SIG-M5 (cell line): Measurements from ENCODE around the gene PLA2G4B.
"Not testable (repeated sequence)": the region's sequence is repeated elsewhere in the genome, so short reads cannot be mapped to it uniquely, and the experiment has no call there.

Experiments used
- DNase-seq: peaks from one replicate; lab custom pipeline; 2025; lab: John Stamatoyannopoulos, UW

The PLA2G4B gene

DNA sequence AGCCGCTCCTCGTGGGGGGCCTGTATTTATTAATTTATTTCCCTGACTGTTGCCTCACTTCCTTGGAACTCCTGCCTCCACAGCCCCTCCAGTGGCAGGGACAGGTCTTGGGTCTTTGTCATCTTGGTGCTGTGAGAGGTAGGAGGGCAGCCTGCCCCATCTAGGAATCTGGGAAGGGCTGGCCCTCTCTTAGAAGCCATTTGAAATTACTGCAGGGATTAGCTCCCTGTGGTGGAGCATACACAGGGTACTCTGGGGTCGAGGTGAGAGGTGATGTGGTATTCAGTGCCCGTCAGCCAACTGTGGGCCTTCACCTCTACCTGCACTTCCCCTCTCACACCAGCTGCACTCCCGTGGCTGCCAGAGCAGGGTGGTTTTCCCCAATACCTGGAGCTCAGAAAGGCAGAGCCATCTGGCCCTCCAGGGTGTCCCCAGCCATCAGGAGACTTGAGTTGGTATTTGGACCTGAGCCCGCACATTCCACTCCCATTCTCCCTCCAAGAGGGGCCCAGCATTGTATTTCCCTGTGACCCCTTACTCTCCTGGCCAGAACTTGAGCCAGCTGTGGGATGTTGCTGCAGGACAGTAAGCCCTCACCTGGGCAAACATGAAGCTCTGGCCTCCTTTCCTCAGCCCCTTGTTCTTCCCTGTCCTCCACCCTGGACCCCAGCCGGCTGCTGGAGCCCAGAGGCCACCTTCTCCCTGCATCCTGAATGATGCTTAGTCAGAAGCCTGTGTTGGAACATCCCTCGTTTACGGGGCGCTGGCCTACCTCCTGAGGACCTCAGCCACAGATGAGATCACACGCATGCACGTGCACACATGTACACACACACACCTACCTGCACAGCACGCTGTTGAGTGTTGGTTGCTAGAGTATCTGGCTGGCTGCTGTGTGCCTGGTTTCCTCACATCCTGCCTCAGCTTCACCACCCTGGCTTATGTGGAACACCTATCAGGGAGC is 12.8 kb upstream of the PLA2G4B start:
- DNase-seq, result no peak

GRCh38 chr15:41827290-41827879 is 11.3 kb upstream of the PLA2G4B start:
- no peak for DNase-seq

DNA sequence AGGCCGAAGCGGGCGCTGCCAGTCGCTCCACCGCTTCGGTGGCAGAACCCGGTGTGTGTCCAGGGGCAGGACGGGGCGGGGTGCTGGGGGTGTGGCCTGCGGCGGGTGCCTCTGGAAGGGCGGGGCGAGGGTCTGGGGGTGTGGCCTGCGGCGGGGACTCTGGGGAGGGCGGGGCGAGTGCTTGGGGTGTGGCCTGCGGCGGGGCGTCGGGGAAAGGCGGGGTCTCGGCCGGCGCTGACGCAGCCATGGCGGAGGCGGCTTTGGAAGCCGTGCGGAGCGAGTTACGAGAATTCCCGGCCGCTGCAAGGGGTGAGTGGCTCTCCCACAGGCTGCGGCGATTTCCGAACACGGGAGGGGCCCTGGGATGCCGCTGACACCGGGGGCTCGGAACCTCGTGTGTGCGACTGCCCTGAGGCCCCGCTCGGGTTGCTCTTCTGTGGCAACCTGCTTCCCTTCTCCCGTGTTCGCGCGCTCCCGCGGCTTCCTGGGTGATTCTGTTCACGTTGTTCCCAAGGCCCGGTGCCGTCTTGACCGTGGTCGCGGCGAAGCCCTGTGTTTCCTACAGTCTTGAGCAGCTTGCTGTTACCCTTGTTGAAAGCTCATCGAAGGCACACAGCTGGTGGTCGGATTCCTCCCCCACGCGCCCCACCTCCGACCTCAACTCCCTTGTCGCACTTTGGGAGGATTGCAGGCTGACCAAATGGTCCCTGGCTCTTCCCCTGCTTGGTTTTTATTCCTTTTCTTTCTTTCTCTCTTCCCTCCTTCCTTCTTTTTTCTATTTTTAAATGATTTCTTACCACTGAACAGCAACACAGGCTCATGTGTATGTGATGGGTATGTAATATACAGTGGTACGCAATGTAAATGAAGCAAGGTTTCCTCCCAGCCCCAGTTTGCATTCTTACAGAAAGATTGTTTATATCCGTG is 10.5 kb upstream of the PLA2G4B start, which contains the start of gene JMJD7:
Gene JMJD7 (plus strand): TSS at position 213 of the 927 bp plus-strand sequence. CDS start 33 bp downstream, at position 246.
- DNase-seq, result no peak

DNA sequence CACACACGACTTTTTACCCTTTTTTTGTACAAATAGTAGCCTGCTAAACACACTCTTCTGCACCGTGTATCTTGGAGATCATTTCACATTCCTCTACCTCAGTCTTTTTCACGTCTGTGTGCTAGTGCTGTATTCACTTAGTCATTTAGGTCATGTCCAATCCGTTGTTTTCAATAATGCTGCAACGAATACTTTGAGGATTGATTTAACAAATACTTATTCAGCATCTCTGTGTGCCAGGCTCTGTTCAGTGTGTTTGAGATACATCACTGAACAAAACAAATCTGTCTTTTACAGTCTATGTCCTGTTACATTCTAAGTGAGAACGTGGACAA is 9.9 kb upstream of the PLA2G4B start:
- DNase-seq, result no peak

DNA sequence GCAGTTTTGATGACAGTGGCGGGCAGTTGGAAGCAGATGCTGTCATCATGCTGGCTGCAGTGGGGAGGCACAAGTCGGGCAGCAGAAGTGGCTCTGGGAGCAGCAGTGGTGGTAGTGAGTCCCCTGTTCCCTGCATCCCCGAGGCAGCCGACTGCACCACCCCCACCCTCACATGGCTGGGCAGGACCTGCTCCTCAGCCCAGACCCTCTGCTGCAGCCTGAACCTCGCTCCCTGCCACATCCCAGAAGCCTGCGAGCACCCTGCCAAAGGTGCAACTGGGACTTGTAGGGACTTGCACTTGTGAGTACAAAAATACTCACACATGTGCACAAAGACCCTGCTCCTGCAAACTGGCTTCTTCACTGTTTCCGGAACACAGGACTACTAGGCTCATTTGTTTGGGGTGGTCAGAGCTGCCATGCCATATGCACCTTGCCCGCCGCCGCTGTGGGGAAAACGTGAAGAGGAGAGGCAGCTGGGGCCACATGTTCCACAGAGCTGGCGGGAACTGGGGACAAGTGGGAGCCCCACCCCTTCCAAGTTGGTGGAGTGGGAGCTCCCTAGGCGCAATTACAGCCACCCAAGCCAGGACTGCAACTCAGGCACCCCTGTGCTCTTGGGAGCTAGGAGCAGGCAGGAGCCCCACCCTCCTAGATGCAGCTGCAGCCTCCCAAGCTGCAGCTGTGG is 8.5 kb upstream of the PLA2G4B start:
- DNase-seq, result no peak

- not testable (repeated sequence) for DNase-seq
Observed at GRCh38 chr15:41831291-41831690, 7.4 kb upstream of the PLA2G4B start.

- no peak for DNase-seq
Observed at GRCh38 chr15:41832208-41832607, 6.4 kb upstream of the PLA2G4B start.

DNA sequence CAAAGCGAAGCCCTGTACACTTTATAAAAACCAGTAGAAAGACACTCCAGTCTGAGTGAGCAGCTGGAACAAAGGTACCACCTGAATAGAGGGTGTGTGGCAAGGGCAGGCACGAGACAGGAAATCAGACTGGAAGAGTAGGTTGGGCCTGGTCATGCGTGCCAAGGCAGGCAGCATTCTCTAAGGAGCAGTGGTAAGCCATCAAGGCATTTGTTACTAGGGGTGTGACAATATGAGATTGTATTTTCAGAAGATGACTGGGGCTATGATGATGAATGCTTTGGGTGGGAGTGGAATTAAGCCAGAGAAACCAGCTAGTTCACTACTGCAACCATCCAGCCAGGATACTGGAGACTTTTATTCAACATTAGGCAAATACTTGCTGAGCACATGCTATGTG is 5.8 kb upstream of the PLA2G4B start:
- no peak for DNase-seq

- DNase-seq, result no peak
Observed at GRCh38 chr15:41834096-41834495, 4.6 kb upstream of the PLA2G4B start.

DNA sequence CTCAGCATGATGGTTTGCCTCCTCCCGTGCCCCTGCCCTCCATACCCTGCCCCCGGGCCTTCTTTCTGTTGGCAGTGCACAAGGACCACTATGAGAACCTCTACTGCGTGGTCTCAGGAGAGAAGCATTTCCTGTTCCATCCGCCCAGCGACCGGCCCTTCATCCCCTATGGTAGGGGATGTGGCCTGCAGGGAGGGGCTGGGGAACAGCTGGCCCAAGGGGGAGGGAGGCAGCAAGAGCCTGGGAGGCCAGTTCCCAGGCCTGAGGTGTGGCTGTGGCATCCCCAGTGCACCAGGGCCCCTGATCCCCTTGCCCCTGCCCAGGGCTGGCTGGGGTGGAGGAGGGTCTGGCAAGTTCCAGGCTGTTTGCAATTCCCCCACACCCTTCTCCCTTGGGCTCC is 2.6 kb upstream of the PLA2G4B start:
- DNase-seq, result no peak

DNA sequence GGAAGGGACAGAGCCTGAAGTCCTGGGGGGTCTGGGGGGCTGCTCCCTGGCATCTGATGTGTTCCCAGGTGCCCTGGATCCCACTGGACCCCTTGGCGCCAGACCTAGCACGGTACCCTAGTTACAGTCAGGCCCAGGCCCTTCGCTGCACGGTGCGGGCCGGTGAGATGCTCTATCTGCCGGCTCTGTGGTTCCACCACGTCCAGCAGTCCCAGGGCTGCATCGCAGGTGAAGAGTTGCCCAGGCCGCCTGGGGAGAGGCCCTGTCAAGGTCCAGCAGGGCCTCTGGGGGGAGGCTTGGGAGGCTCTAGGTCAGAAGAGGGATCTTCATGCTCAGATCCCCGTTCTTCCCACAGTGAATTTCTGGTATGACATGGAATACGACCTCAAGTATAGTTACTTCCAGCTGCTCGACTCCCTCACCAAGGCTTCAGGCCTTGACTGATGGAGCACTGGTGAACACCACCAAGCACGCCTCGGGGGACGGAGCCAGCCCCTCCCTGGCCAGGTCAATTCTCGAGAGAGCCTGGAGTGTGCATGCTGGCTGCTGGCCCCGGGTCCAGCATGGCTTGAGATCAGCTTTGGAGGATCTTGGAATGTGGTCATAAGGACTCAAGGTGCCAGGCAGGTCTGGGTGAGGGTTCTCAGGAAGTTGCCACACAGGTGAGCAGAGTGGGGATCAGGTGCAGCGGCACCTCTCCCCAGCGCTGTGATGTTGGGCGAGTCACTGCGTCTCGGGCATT is 1.8 kb upstream of the PLA2G4B start:
- DNase-seq, result no peak

DNA sequence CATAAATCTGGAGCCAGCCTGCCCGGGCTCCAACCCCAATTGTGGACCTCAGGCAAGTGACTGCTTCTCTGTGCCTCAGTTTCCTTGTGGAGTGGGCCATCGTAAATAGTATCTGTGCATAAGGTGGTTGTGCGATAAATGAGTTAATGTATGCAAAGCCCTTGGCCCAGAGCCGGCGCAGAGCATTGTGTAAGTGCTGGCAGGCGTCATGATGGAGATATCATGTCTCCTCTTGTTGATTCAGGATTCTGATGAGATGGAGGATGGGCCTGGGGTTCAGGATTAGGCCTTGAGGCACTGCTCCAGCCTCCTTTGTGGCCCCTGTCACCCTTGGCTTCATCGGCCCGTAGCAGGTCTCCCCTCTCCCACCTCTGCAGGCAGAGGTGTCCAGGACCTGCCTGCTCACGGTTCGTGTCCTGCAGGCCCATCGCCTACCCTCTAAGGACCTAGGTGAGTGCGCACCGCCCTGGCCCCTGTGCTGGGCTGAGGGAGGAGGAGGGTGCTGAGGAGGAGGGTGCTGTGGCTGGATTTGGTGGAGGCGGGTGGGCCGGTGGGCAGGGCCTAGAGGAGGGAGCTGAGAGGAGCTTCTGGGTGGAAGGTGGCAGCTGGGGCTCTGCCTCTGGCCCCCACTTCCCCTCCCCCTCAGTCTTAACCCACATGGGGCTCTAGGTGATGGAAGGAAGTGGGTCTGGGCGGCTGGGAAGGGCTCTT is 1.3 kb downstream of the PLA2G4B start:
- no peak for DNase-seq

DNA sequence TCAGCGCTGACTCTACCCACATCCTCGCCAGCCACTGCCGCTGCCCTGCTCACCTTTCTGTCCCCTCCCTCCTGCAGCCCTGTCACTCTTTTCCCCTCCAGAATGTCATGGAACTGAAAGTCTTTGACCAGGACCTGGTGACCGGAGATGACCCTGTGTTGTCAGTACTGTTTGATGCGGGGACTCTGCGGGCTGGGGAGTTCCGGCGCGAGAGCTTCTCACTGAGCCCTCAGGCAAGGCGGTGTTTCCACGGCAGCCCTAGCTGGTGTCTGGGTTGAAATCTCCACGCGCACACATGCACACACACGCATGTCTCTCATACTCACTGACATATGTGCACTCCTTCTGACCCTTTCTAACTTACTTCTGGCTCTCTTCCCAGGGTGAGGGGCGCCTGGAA is 2.0 kb downstream of the PLA2G4B start:
- DNase-seq, result no peak

- no peak for DNase-seq
Observed at GRCh38 chr15:41841131-41841530, 2.5 kb downstream of the PLA2G4B start.

- DNase-seq, result no peak
Observed at GRCh38 chr15:41842229-41842628, 3.6 kb downstream of the PLA2G4B start.

DNA sequence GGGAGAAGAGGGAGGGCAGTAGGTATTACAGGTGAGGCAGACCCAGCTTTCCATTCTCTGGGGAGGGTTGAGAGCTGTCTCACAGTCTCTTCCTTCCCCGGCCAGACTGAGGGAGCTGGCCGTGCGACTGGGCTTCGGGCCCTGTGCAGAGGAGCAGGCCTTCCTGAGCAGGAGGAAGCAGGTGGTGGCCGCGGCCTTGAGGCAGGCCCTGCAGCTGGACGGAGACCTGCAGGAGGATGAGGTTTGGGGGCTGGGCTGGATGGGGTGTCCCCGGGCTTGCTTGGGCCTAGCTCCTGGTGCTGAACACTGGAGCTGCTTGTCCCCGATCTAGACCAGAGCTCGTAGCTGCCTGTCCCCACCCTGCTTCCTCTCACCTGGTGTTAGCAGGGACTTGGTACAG is 4.9 kb downstream of the PLA2G4B start:
- no peak for DNase-seq

DNA sequence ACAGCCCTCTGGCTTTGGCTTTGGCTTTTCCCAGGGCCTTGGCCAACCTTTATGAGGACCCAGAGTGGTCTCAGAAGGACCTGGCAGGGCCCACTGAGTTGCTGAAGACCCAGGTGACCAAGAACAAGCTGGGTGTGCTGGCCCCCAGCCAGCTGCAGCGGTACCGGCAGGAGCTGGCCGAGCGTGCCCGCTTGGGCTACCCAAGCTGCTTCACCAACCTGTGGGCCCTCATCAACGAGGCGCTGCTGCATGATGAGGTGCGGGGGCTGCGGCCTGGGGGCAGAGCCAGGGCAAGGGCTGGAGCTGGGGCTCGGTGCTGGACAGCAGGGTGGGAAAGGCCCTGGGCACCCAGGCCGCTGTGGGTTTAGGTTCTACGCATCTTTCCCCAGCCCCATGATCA is 6.2 kb downstream of the PLA2G4B start:
- DNase-seq, result no peak

GRCh38 chr15:41847206-41847605 is 8.6 kb downstream of the PLA2G4B start:
- no peak for DNase-seq

DNA sequence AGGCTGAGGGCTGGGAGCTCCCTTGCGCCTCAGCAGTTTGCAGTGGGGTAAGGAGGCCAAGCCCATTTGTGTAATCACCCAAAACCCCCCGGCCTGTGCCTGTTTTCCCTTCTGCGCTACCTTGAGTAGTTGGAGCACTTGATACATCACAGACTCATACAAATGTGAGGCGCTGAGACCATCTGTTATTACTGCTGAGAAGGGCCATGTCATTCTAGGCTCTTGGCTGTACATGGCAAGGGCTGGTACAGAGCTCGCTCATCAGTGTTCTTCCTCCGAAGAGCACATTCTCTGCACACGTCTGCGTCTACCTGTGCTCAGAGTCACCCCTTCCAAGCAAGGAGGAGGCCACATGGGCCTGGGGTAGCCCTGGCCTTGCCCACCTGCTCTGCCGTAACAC is 9.3 kb downstream of the PLA2G4B start:
- no peak for DNase-seq

GRCh38 chr15:41848631-41849030 is 10.0 kb downstream of the PLA2G4B start:
- no peak for DNase-seq
